CD4-positive, alpha-beta T cell treated with Interleukin-17A for 4 hours (primary cell): Measurements from ENCODE around the gene HAO2.

Source experiments
- DNase-seq: peaks from one replicate; pipeline ENCODE4 v3.0.0-alpha.2; 2020; ENCODE audit warnings: mixed read lengths

The HAO2 gene

GRCh38 chr1:119442756-119443155 is 74.2 kb downstream of the HAO2 start:
- no peak for DNase-seq
